GM12874 (cell line): Measurements from ENCODE around the gene ABCA12.

Experiments
- TF ChIP-seq, protein P1 (sequence below): IDR thresholded peaks from 2 replicates; pipeline ENCODE4 v1.5.1; 2011; ENCODE audit warnings: low read depth, mild to moderate bottlenecking, control low read depth, low read length, moderate library complexity; ENCODE audit not compliant: insufficient read depth

ABCA12 gene

DNA sequence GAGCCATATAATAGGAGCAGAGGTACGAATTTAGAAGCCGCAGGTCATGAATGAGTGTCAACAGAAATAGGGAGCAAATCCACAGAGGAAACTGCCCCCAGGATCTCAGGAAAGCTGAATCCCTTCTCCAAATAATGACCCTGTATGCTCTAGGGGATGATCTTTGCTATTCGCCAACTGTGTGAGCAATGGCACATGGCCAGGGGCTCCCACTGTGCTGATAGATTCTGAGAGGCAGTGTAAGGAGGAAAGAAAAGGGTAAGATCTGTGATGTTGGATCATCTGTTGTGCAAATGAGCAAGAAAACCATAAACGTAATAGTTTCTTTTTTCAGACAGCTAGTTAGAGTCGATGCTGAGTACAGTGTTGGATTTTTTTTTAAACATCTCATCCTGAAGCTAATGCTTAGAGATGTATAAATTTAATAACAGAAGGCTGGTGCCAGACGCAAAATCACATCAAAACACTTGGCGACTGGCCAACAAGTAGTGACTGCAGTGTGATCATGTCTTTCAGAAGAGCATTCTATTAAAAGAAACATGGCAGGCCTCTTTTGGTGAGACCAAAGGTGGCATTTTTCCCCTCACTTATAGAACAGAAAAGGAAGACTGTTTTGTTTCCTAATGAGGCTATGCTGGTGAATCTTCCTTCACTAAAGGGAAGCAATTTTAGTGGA is 77.4 kb downstream of the ABCA12 start:
- TF ChIP-seq, protein P1, sequence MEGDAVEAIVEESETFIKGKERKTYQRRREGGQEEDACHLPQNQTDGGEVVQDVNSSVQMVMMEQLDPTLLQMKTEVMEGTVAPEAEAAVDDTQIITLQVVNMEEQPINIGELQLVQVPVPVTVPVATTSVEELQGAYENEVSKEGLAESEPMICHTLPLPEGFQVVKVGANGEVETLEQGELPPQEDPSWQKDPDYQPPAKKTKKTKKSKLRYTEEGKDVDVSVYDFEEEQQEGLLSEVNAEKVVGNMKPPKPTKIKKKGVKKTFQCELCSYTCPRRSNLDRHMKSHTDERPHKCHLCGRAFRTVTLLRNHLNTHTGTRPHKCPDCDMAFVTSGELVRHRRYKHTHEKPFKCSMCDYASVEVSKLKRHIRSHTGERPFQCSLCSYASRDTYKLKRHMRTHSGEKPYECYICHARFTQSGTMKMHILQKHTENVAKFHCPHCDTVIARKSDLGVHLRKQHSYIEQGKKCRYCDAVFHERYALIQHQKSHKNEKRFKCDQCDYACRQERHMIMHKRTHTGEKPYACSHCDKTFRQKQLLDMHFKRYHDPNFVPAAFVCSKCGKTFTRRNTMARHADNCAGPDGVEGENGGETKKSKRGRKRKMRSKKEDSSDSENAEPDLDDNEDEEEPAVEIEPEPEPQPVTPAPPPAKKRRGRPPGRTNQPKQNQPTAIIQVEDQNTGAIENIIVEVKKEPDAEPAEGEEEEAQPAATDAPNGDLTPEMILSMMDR, result no peak

- TF ChIP-seq, protein P1, result no peak
These were observed 78.7 kb downstream of the ABCA12 start for GRCh38 chr2:215059724-215060123.

GRCh38 chr2:215055891-215056290 is 82.5 kb downstream of the ABCA12 start:
- TF ChIP-seq, protein P1, result no peak

- TF ChIP-seq, protein P1, result no peak
These were observed 85.6 kb downstream of the ABCA12 start for GRCh38 chr2:215052810-215053209.

- TF ChIP-seq, protein P1, result no peak
These were observed 86.0 kb downstream of the ABCA12 start for GRCh38 chr2:215052404-215052803.

- TF ChIP-seq, protein P1, result no peak
These were observed 89.1 kb downstream of the ABCA12 start for GRCh38 chr2:215049341-215049740.

- TF ChIP-seq, protein P1, result no peak
These were observed 100.0 kb downstream of the ABCA12 start for GRCh38 chr2:215038421-215038820.
